Neural progenitor cell (in vitro differentiated cells): ENCODE measurements around the gene ZNF334. TPM values are rescaled to one million over a fixed set of nuclear protein-coding genes. Genes with fewer than 3 reads are reported as not detected.

ENCODE experiments used
- DNase-seq: peaks from one replicate; pipeline ENCODE4 v3.0.0-alpha.2; 2016; ENCODE audit warnings: low spot score
- H2AFZ ChIP-seq: fragments of 200-600 bp; sonication (generic); replicated peaks from 2 replicates; pipeline ENCODE4 v1.6.1; 2016; ENCODE audit warnings: antibody characterized with exemption
- H3F3A ChIP-seq: fragments of 200-600 bp; sonication (generic); 2 replicates; pipeline ENCODE4 v1.6.1; 2016; ENCODE audit warnings: antibody characterized with exemption, low read depth
- H3K27ac ChIP-seq: fragments of 200-600 bp; sonication (generic); 2 replicates; pipeline ENCODE4 v1.5.1; 2016; ENCODE audit warnings: mild to moderate bottlenecking
- H3K27me3 ChIP-seq: fragments of 200-600 bp; sonication (generic); 2 replicates; pipeline ENCODE4 v1.6.1; 2016; ENCODE audit warnings: mild to moderate bottlenecking, moderate library complexity
- H3K36me3 ChIP-seq: fragments of 200-600 bp; sonication (generic); 2 replicates; pipeline ENCODE4 v1.5.1; 2016
- H3K4me1 ChIP-seq: fragments of 200-600 bp; sonication (generic); 2 replicates; pipeline ENCODE4 v1.6.1; 2016; ENCODE audit warnings: mixed run types
- H3K4me2 ChIP-seq: fragments of 200-600 bp; sonication (generic); 2 replicates; pipeline ENCODE4 v1.6.1; 2016
- H3K4me3 ChIP-seq: fragments of 200-600 bp; sonication (generic); 2 replicates; pipeline ENCODE4 v1.5.1; 2016
- H3K79me2 ChIP-seq: fragments of 200-600 bp; sonication (generic); 2 replicates; pipeline ENCODE4 v1.6.1; 2016; ENCODE audit warnings: low read depth
- H3K9ac ChIP-seq: fragments of 200-600 bp; sonication (generic); 2 replicates; pipeline ENCODE4 v1.6.1; 2016
- H3K9me3 ChIP-seq: fragments of 200-600 bp; sonication (generic); 2 replicates; pipeline ENCODE4 v1.5.1; 2016; ENCODE audit warnings: low read depth
- H4K20me1 ChIP-seq: fragments of 200-600 bp; sonication (generic); 2 replicates; pipeline ENCODE4 v1.6.1; 2016; ENCODE audit warnings: low read depth
- H3K27ac Mint-ChIP-seq: 3 replicates; pipeline ENCODE4 v1.8.0; 2021; ENCODE audit warnings: mixed read lengths
- H3K27me3 Mint-ChIP-seq: 2 replicates; pipeline ENCODE4 v1.8.0; 2022; ENCODE audit warnings: low read depth, mild to moderate bottlenecking, inconsistent platforms, moderate library complexity, mixed read lengths; ENCODE audit not compliant: insufficient read depth
- H3K36me3 Mint-ChIP-seq: 3 replicates; pipeline ENCODE4 v1.8.0; 2021; ENCODE audit warnings: mixed read lengths
- H3K4me1 Mint-ChIP-seq: 3 replicates; pipeline ENCODE4 v1.8.0; 2021; ENCODE audit warnings: mixed read lengths
- H3K4me3 Mint-ChIP-seq: 3 replicates; pipeline ENCODE4 v1.8.0; 2021; ENCODE audit warnings: mild to moderate bottlenecking, moderate library complexity, mixed read lengths
- H3K9me3 Mint-ChIP-seq: 3 replicates; pipeline ENCODE4 v1.8.0; 2020; ENCODE audit warnings: mixed read lengths
- EZH2 ChIP-seq: fragments of 200-600 bp; sonication (generic); IDR thresholded peaks from 2 replicates; pipeline ENCODE4 v1.6.1; 2017; ENCODE audit warnings: antibody characterized with exemption, mild to moderate bottlenecking, moderate library complexity
- EZH2phosphoT487 ChIP-seq: fragments of 200-600 bp; sonication (generic); IDR thresholded peaks from 2 replicates; pipeline ENCODE4 v1.6.1; 2017; ENCODE audit warnings: antibody characterized with exemption
- total RNA-seq: library from RNA; depleted of rRNA; stranded (reverse); fragments of >200 nt; gene quantifications from 2 replicates; pipeline ENCODE4 v1.2.3, GENCODE V29; 2015; ENCODE audit warnings: low replicate concordance
- TF ChIP-seq, protein P1 (sequence below): fragments of 200-600 bp; sonication (generic); IDR thresholded peaks from 2 replicates; pipeline ENCODE4 v1.5.1; 2017; ENCODE audit warnings: antibody characterized with exemption, mild to moderate bottlenecking

ZNF334 gene
- total RNA-seq, 1 donor from 2014 or later: 45.9 TPM

DNA sequence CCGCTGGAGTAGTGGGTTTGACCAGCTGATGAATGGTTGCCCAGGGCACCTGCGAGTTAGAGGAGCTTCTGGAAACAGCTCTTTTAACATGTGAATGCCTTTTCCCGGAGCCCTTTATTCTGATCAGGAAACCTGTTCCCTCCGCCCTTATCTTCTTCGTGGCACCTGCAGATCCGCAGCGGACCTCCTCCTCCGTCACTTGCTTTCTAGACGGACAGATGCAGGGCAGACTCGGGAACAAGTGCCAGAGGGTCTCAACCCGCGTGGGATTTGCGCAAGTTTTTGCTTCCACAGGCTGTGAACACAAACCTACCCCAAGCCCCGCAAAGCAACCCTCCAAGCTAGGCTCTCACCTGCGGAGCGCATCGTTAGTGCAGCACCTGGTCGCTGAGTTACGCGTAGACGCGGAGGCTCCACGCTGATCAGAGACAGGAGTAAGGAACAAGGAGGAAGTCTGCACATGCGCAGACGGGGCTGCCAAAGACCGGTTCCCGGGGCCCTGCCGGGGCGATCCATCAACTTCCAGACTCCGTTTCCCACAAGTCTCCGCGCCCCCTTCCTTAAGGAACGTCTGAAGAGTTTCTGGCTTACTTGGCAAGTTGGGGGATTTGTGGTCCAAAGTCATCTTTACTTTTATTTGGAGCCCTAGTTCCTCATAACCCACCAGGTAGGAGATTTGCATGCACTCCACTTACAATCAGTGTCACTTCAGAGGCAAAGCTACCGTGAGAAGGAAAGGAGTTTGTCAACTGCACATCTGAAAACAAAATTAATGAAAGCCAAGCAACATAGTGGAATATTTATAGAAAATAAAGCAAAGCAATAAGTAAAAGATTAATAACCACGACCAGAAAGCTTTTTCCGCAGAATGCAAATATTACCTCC, 54.3 kb downstream of the ZNF334 start:
- Histone ChIP-seq H3K4me3 (peak overlapping the region; percentile 57), H3K36me3 (peaks cover 7% of the 10 kb centered on the region), H3K4me1 (no peaks in the 10 kb centered on the region), H3K9ac (no peak overlapping the region), H3K27me3 (no peaks in the 10 kb centered on the region), H3K9me3 (peaks cover 6% of the 10 kb centered on the region), H3F3A (no peaks in the 10 kb centered on the region), H3K27ac (no peak overlapping the region), H4K20me1 (no peaks in the 10 kb centered on the region), H3K4me2 (peak overlapping the region; percentile 90), H2AFZ (peak overlapping the region; percentile 99), H3K79me2 (no peaks in the 10 kb centered on the region)
- DNase-seq: peak; percentile 91
- Mint-ChIP-seq H3K36me3 (peaks cover 10% of the 10 kb centered on the region), H3K9me3 (peaks cover 24% of the 10 kb centered on the region), H3K27ac (no peak overlapping the region), H3K4me1 (peaks cover 3% of the 10 kb centered on the region), H3K4me3 (peak overlapping the region; percentile 64), H3K27me3 (peaks cover 4% of the 10 kb centered on the region)
- TF ChIP-seq EZH2: no peak

DNA sequence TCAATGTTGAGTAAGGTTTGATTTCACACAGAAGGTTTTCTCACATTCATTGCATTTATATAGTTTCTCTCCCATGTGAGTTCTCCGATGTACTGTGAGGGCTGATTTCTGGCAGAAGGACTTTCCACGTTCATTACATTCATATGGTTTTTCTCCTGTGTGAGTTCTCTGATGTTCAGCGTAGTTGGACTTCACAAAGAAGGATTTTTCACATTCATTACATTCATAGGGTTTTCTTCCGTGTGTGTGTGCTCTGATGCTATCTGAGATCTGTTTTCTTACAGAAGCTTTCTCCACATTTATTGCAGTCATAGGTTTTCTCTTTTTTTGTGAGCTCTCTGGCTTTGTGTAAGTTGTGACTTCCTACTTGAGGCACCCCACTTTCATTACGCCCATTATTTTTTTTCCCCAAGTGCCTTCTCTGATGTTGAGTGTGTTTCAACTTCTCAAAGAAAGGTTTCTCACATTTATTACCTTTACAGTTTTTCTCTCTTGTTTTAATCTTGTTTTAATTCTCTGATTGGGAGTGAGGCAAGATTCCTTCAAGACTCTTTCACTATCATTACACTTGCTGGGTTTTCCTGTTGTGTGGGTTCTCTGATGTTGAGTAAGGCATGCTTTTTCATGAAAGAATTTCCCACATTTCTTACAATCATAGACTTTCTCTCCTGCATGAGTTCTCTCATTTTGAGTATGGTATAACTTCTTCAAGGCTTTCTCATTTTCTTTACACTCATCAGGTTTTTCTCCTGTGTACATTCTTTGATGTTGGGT, 56.9 kb downstream of the ZNF334 start:
- no peaks in the 10 kb centered on the region for H3K79me2 ChIP-seq
- H3K4me1 ChIP-seq: no peaks in the 10 kb centered on the region
- peaks cover 10% of the 10 kb centered on the region for H3K36me3 Mint-ChIP-seq
- peaks cover 2% of the 10 kb centered on the region for H3K4me1 Mint-ChIP-seq
- no peak overlapping the region for H3K27ac Mint-ChIP-seq
- no peaks in the 10 kb centered on the region for H3K27me3 ChIP-seq
- no peak overlapping the region for H3K4me3 ChIP-seq
- H3K9me3 Mint-ChIP-seq: peaks cover 24% of the 10 kb centered on the region
- H2AFZ ChIP-seq: no peak overlapping the region
- TF ChIP-seq, protein P1, sequence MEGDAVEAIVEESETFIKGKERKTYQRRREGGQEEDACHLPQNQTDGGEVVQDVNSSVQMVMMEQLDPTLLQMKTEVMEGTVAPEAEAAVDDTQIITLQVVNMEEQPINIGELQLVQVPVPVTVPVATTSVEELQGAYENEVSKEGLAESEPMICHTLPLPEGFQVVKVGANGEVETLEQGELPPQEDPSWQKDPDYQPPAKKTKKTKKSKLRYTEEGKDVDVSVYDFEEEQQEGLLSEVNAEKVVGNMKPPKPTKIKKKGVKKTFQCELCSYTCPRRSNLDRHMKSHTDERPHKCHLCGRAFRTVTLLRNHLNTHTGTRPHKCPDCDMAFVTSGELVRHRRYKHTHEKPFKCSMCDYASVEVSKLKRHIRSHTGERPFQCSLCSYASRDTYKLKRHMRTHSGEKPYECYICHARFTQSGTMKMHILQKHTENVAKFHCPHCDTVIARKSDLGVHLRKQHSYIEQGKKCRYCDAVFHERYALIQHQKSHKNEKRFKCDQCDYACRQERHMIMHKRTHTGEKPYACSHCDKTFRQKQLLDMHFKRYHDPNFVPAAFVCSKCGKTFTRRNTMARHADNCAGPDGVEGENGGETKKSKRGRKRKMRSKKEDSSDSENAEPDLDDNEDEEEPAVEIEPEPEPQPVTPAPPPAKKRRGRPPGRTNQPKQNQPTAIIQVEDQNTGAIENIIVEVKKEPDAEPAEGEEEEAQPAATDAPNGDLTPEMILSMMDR: no peak
- TF ChIP-seq EZH2 (no peak), EZH2phosphoT487 (no peak)
- H3K36me3 ChIP-seq: peaks cover 7% of the 10 kb centered on the region
- peaks cover 4% of the 10 kb centered on the region for H3K27me3 Mint-ChIP-seq
- no peaks in the 10 kb centered on the region for H3F3A ChIP-seq
- H3K9ac ChIP-seq: no peak overlapping the region
- peaks cover 6% of the 10 kb centered on the region for H3K9me3 ChIP-seq
- H3K4me3 Mint-ChIP-seq: no peak overlapping the region
- H3K27ac ChIP-seq: no peak overlapping the region
- no peak overlapping the region for H3K4me2 ChIP-seq
- no peaks in the 10 kb centered on the region for H4K20me1 ChIP-seq
- no peak for DNase-seq

DNA sequence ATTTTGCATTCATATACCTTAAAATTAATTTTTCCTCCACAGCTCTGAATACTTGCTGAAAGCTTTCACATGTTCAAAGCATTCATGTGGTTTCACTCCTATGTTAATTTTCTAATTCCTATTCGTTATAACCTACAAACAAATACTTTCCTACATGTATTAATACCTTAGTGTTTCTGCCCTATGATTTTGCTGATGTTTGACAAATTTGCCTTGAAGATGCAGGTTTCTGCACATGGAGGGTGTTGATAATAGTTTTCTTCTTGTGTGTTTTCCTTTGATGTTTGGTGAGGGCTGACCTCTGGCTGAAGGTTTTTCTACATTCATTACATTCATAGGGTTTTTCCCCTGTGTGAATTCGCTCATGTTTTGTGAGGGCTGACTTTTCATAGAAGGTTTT, 57.6 kb downstream of the ZNF334 start:
- Histone ChIP-seq H3K4me2 (no peak overlapping the region), H3K27me3 (no peaks in the 10 kb centered on the region), H3K9me3 (peaks cover 6% of the 10 kb centered on the region), H3K36me3 (peaks cover 7% of the 10 kb centered on the region), H3F3A (no peaks in the 10 kb centered on the region), H3K4me1 (no peaks in the 10 kb centered on the region), H4K20me1 (no peaks in the 10 kb centered on the region), H3K4me3 (no peak overlapping the region), H3K79me2 (no peaks in the 10 kb centered on the region), H3K27ac (no peak overlapping the region), H3K9ac (no peak overlapping the region), H2AFZ (no peak overlapping the region)
- H3K27me3 Mint-ChIP-seq: peaks cover 4% of the 10 kb centered on the region
- TF ChIP-seq, protein P1: no peak
- no peak for TF ChIP-seq EZH2phosphoT487
- no peak for TF ChIP-seq EZH2
- DNase-seq: no peak
- H3K4me1 Mint-ChIP-seq: peaks cover 2% of the 10 kb centered on the region
- no peak overlapping the region for H3K27ac Mint-ChIP-seq
- peaks cover 23% of the 10 kb centered on the region for H3K9me3 Mint-ChIP-seq
- no peak overlapping the region for H3K4me3 Mint-ChIP-seq
- H3K36me3 Mint-ChIP-seq: peaks cover 10% of the 10 kb centered on the region

Other genes starting within 250 kb of the ZNF334 start
- gene CDH22, start 205.1 kb downstream of the ZNF334 start, total RNA-seq: 0.13 and 0.28 TPM in 2 replicates
- gene ELMO2, start 106.9 kb downstream of the ZNF334 start, total RNA-seq: 53.3 and 64.5 TPM in 2 replicates
- gene OCSTAMP, start 37.1 kb upstream of the ZNF334 start, total RNA-seq: not detected in 2 replicates
- gene SLC13A3, start 137.9 kb upstream of the ZNF334 start, total RNA-seq: 4.5 and 7.4 TPM in 2 replicates
- 15.9 and 16.3 TPM in 2 replicates for gene TP53RK, start 175.9 kb upstream of the ZNF334 start, total RNA-seq
- gene SLC2A10, start 196.1 kb upstream of the ZNF334 start, total RNA-seq: 9.2 and 9.6 TPM in 2 replicates